H1 (cell line): Measurements from ENCODE around the gene CRYGA. TPM values are rescaled to one million over a fixed set of nuclear protein-coding genes. Genes with fewer than 3 reads are reported as not detected.

Experiments
- BCL11A ChIP-seq, 2 experiments: IDR thresholded peaks; one replicate each; pipeline ENCODE4 v1.6.1; 2011; ENCODE audit warnings: low read depth in 2 of 2, low read length in 2 of 2, mild to moderate bottlenecking in 2 of 2
- CTBP2 ChIP-seq: IDR thresholded peaks from 2 replicates; pipeline ENCODE4 v1.7.0; 2011; ENCODE audit warnings: borderline replicate concordance, mild to moderate bottlenecking, moderate library complexity, mixed read lengths, low read length; ENCODE audit not compliant: insufficient read depth, insufficient read length
- FOSL1 ChIP-seq: IDR thresholded peaks from 2 replicates; pipeline ENCODE4 v1.6.1; 2011; ENCODE audit warnings: mild to moderate bottlenecking, low read depth, low read length, moderate library complexity; ENCODE audit not compliant: insufficient read depth
- NRF1 ChIP-seq: IDR thresholded peaks from 2 replicates; pipeline ENCODE4 v1.6.1; 2011; ENCODE audit warnings: mild to moderate bottlenecking, low read depth, low read length, improper control_type of control experiment
- TAF1 ChIP-seq: IDR thresholded peaks from 2 replicates; pipeline ENCODE4 v1.6.1; 2011; ENCODE audit warnings: mild to moderate bottlenecking, low read depth, low read length
- TAF7 ChIP-seq: optimal IDR thresholded peaks from 2 replicates; pipeline ENCODE3; 2011; ENCODE audit warnings: low read depth, mild to moderate bottlenecking, inconsistent platforms, low read length, moderate library complexity, borderline replicate concordance
- polyA plus RNA-seq, 7 experiments: library from polyadenylated mRNA; depleted of rRNA in 3 of 7; stranded (reverse) in 5 of 7; unstranded in 2 of 7; fragments of >200 nt in 5 of 7; fragments of 200-250 nt in 2 of 7; gene quantifications; 1 replicate in 5 of 7; 2 replicates in 1 of 7; 4 replicates in 1 of 7; pipeline versions ENCODE4 v1.2.1 to v1.2.3, GENCODE V29; 2011 to 2013; ENCODE audit warnings: missing spikeins in 2 of 7, mixed read lengths in 2 of 7
- total RNA-seq: library from RNA; stranded (reverse); fragmentation: NEBNext Ultra II Directional; extraction: Animal tissue kit (Norgen Biotek cat#: 25700); gene quantifications from 2 replicates; pipeline ENCODE4 v1.2.1, GENCODE V29; 2021
- TF ChIP-seq, protein P1 (sequence below): fragments of 300-600 bp; sonication (generic); IDR thresholded peaks from 2 replicates; pipeline ENCODE4 v1.7.1; 2012; ENCODE audit warnings: low read length, moderate library complexity, mild to moderate bottlenecking, inconsistent platforms; ENCODE audit not compliant: insufficient replicate concordance

CRYGA gene
- total and polyA plus RNA-seq, 2 of the 8 experiments (the other 6 are each of a cell fraction or from before 2014, with no cell fraction given), result not detected

- TF ChIP-seq CTBP2 (no peak), NRF1 (no peak), BCL11A (IDR thresholded peaks at IDR 0.05; ENCODE audit: low read depth in 2 of 2, low read length in 2 of 2) (no peak), FOSL1 (no peak), TAF1 (no peak), TAF7 (no peak)
- TF ChIP-seq, protein P1, sequence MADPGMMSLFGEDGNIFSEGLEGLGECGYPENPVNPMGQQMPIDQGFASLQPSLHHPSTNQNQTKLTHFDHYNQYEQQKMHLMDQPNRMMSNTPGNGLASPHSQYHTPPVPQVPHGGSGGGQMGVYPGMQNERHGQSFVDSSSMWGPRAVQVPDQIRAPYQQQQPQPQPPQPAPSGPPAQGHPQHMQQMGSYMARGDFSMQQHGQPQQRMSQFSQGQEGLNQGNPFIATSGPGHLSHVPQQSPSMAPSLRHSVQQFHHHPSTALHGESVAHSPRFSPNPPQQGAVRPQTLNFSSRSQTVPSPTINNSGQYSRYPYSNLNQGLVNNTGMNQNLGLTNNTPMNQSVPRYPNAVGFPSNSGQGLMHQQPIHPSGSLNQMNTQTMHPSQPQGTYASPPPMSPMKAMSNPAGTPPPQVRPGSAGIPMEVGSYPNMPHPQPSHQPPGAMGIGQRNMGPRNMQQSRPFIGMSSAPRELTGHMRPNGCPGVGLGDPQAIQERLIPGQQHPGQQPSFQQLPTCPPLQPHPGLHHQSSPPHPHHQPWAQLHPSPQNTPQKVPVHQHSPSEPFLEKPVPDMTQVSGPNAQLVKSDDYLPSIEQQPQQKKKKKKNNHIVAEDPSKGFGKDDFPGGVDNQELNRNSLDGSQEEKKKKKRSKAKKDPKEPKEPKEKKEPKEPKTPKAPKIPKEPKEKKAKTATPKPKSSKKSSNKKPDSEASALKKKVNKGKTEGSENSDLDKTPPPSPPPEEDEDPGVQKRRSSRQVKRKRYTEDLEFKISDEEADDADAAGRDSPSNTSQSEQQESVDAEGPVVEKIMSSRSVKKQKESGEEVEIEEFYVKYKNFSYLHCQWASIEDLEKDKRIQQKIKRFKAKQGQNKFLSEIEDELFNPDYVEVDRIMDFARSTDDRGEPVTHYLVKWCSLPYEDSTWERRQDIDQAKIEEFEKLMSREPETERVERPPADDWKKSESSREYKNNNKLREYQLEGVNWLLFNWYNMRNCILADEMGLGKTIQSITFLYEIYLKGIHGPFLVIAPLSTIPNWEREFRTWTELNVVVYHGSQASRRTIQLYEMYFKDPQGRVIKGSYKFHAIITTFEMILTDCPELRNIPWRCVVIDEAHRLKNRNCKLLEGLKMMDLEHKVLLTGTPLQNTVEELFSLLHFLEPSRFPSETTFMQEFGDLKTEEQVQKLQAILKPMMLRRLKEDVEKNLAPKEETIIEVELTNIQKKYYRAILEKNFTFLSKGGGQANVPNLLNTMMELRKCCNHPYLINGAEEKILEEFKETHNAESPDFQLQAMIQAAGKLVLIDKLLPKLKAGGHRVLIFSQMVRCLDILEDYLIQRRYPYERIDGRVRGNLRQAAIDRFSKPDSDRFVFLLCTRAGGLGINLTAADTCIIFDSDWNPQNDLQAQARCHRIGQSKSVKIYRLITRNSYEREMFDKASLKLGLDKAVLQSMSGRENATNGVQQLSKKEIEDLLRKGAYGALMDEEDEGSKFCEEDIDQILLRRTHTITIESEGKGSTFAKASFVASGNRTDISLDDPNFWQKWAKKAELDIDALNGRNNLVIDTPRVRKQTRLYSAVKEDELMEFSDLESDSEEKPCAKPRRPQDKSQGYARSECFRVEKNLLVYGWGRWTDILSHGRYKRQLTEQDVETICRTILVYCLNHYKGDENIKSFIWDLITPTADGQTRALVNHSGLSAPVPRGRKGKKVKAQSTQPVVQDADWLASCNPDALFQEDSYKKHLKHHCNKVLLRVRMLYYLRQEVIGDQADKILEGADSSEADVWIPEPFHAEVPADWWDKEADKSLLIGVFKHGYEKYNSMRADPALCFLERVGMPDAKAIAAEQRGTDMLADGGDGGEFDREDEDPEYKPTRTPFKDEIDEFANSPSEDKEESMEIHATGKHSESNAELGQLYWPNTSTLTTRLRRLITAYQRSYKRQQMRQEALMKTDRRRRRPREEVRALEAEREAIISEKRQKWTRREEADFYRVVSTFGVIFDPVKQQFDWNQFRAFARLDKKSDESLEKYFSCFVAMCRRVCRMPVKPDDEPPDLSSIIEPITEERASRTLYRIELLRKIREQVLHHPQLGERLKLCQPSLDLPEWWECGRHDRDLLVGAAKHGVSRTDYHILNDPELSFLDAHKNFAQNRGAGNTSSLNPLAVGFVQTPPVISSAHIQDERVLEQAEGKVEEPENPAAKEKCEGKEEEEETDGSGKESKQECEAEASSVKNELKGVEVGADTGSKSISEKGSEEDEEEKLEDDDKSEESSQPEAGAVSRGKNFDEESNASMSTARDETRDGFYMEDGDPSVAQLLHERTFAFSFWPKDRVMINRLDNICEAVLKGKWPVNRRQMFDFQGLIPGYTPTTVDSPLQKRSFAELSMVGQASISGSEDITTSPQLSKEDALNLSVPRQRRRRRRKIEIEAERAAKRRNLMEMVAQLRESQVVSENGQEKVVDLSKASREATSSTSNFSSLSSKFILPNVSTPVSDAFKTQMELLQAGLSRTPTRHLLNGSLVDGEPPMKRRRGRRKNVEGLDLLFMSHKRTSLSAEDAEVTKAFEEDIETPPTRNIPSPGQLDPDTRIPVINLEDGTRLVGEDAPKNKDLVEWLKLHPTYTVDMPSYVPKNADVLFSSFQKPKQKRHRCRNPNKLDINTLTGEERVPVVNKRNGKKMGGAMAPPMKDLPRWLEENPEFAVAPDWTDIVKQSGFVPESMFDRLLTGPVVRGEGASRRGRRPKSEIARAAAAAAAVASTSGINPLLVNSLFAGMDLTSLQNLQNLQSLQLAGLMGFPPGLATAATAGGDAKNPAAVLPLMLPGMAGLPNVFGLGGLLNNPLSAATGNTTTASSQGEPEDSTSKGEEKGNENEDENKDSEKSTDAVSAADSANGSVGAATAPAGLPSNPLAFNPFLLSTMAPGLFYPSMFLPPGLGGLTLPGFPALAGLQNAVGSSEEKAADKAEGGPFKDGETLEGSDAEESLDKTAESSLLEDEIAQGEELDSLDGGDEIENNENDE, result no peak
- TF ChIP-seq, all 59 proteins: peak for 0
Observed at GRCh38 chr2:208182835-208183234, 19.4 kb upstream of the CRYGA start (continued).
